BLaER1 (cell line): Measurements from ENCODE around the gene RNASE4.
A peak's percentile ranks its signal among the peaks of the same experiment; 100 is the strongest.
"Not testable (repeated sequence)": the region's sequence is repeated elsewhere in the genome, so short reads cannot be mapped to it uniquely, and the experiment has no call there.

Experiments
- H3K27ac ChIP-seq: shearing (Covaris generic); formaldehyde crosslinking; 2 replicates; pipeline ENCODE4 v1.8.1; 2022
- H3K27me3 ChIP-seq: shearing (Covaris generic); formaldehyde crosslinking; 2 replicates; pipeline ENCODE4 v1.8.1; 2022
- H3K36me3 ChIP-seq: shearing (Covaris generic); formaldehyde crosslinking; 2 replicates; pipeline ENCODE4 v1.8.1; 2022
- H3K4me1 ChIP-seq: shearing (Covaris generic); formaldehyde crosslinking; 2 replicates; pipeline ENCODE4 v1.8.1; 2022
- H3K4me2 ChIP-seq: shearing (Covaris generic); formaldehyde crosslinking; 2 replicates; pipeline ENCODE4 v1.8.1; 2022
- H3K4me3 ChIP-seq: shearing (Covaris generic); formaldehyde crosslinking; 2 replicates; pipeline ENCODE4 v1.8.1; 2022
- H3K9ac ChIP-seq: shearing (Covaris generic); formaldehyde crosslinking; 2 replicates; pipeline ENCODE4 v1.8.1; 2022
- H3K9me3 ChIP-seq: shearing (Covaris generic); formaldehyde crosslinking; 2 replicates; pipeline ENCODE4 v1.8.1; 2022
- H4K20me1 ChIP-seq: shearing (Covaris generic); formaldehyde crosslinking; 2 replicates; pipeline ENCODE4 v1.8.1; 2022
- Cebpa-rat ChIP-seq: shearing (Covaris generic); IDR thresholded peaks from 2 replicates; pipeline ENCODE4 v1.8.1; 2022

Gene RNASE4

DNA sequence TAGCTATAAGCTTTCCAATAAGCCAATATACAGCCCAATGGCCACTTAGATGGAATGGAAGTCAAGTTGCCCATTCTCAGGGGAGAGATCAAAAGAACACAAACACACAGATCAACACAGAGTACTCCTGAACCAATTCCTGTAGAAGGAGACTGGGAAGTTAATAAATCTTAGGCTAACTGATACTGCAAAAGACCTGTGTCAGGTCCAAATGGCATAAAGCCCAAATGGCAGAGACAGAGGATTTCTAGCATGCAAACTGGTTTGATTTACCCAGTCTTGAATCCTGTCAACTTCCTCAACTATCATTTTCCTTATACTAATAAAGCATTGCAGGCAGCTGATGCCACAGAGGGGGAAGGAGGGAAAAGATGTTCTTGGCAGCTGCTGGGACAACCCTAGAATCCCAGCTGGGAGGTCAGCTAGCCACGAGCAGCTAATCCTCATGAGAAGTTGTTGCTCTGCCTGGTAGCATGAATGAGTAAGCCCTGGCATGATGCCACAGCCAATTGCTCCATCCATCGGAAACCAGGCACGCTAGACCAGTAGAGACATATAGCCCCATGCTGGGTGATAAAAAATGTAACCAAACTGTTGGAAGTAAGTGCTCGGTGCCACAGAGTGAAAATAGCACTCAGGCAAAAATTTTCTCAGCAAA is 30.4 kb downstream of the RNASE4 start:
- no peak overlapping the region for H3K27ac ChIP-seq
- no peaks in the 10 kb centered on the region; the same call in 1 of the 2 replicates for H3K9me3 ChIP-seq
- no peak for TF ChIP-seq Cebpa-rat
- no peak overlapping the region for H3K4me3 ChIP-seq
- H3K4me1 ChIP-seq, result peaks cover 6% of the 10 kb centered on the region
- H3K9ac ChIP-seq, result no peak overlapping the region
- no peak overlapping the region for H3K4me2 ChIP-seq
- no peaks in the 10 kb centered on the region for H3K36me3 ChIP-seq
- no peaks in the 10 kb centered on the region for H3K27me3 ChIP-seq
- no peaks in the 10 kb centered on the region for H4K20me1 ChIP-seq

DNA sequence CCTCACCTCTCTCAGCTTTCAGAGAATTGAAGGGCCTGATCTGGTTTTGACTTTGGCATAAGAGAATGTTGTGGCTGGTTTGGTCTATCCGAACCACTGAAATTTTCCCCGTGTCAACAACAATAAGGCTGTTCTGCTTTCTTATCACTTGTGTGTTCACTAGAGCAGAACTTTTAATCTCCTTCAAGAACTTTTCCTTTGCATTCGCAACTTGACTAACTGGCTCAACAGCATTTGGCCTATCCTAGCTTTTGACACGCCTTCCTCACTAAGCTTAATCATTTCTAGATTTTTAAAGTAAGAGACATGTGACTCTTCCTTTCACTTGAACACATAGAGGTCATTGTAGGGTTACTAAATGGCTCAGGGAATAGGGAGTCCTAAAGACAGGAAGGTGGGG is 35.4 kb downstream of the RNASE4 start:
- TF ChIP-seq Cebpa-rat, result no peak
- H3K4me3 ChIP-seq, result no peak overlapping the region
- H3K27ac ChIP-seq, result no peak overlapping the region
- peak overlapping the region; percentile 34 for H3K4me2 ChIP-seq
- H3K9ac ChIP-seq, result no peak overlapping the region
- H3K36me3 ChIP-seq, result no peaks in the 10 kb centered on the region
- H3K9me3 ChIP-seq, result no peaks in the 10 kb centered on the region; the same call in 1 of the 2 replicates
- no peaks in the 10 kb centered on the region for H4K20me1 ChIP-seq
- H3K4me1 ChIP-seq, result peaks cover 10% of the 10 kb centered on the region
- no peaks in the 10 kb centered on the region for H3K27me3 ChIP-seq

- no peaks in the 10 kb centered on the region for H3K36me3 ChIP-seq
- no peaks in the 10 kb centered on the region; the same call in 1 of the 2 replicates for H3K9me3 ChIP-seq
- no peak for TF ChIP-seq Cebpa-rat
- no peaks in the 10 kb centered on the region for H3K27me3 ChIP-seq
- H3K4me1 ChIP-seq, result peaks cover 10% of the 10 kb centered on the region
- H3K9ac ChIP-seq, result no peak overlapping the region
- H4K20me1 ChIP-seq, result no peaks in the 10 kb centered on the region
- H3K4me2 ChIP-seq, result no peak overlapping the region
- H3K27ac ChIP-seq, result no peak overlapping the region
- H3K4me3 ChIP-seq, result no peak overlapping the region
Measured at GRCh38 chr14:20720741-20721140, 36.4 kb downstream of the RNASE4 start.

DNA sequence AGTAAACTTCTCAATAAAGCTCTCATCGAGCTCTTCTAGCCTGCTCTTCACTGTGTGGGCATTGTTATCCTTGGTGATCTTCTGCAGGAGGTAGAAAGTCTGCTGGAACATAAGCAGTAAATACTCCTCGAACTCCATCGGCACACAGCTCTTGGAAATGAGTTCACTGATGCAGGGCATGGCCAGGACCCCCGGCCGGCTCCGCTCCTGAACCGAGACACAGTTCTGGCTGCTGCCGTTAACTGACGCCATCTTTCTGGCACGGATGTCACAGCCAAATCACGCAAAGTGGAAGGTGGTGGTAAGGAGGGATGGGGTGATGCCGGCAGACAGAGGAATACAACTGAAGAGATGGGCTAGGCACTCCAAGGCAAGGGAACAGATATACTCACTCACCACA is 37.7 kb downstream of the RNASE4 start:
- no peak overlapping the region for H3K4me3 ChIP-seq
- no peaks in the 10 kb centered on the region for H3K9me3 ChIP-seq
- H3K4me1 ChIP-seq, result peaks cover 10% of the 10 kb centered on the region
- H3K27me3 ChIP-seq, result no peaks in the 10 kb centered on the region
- no peak overlapping the region for H3K4me2 ChIP-seq
- no peak overlapping the region for H3K9ac ChIP-seq
- no peak for TF ChIP-seq Cebpa-rat
- no peaks in the 10 kb centered on the region for H4K20me1 ChIP-seq
- H3K36me3 ChIP-seq, result no peaks in the 10 kb centered on the region
- no peak overlapping the region for H3K27ac ChIP-seq

- H3K4me3 ChIP-seq, result no peak overlapping the region
- H3K4me1 ChIP-seq, result peaks cover 10% of the 10 kb centered on the region
- H4K20me1 ChIP-seq, result no peaks in the 10 kb centered on the region
- H3K27ac ChIP-seq, result no peak overlapping the region
- no peak overlapping the region for H3K4me2 ChIP-seq
- TF ChIP-seq Cebpa-rat, result no peak
- no peaks in the 10 kb centered on the region for H3K27me3 ChIP-seq
- no peak overlapping the region for H3K9ac ChIP-seq
- H3K9me3 ChIP-seq, result no peaks in the 10 kb centered on the region
- no peaks in the 10 kb centered on the region for H3K36me3 ChIP-seq
Measured at GRCh38 chr14:20723488-20723887, 39.1 kb downstream of the RNASE4 start.

GRCh38 chr14:20726121-20726520 is 41.8 kb downstream of the RNASE4 start:
- not testable (repeated sequence) for H3K9ac ChIP-seq, H3K27me3 ChIP-seq, H4K20me1 ChIP-seq, H3K4me3 ChIP-seq, H3K36me3 ChIP-seq, H3K4me2 ChIP-seq, H3K9me3 ChIP-seq, H3K4me1 ChIP-seq, H3K27ac ChIP-seq

- no peak overlapping the region for H3K27ac ChIP-seq
- TF ChIP-seq Cebpa-rat, result no peak
- no peak overlapping the region for H3K4me2 ChIP-seq
- H3K4me1 ChIP-seq, result no peaks in the 10 kb centered on the region
- no peak overlapping the region for H3K9ac ChIP-seq
- no peaks in the 10 kb centered on the region for H3K36me3 ChIP-seq
- no peaks in the 10 kb centered on the region for H3K9me3 ChIP-seq
- H4K20me1 ChIP-seq, result no peaks in the 10 kb centered on the region
- H3K27me3 ChIP-seq, result no peaks in the 10 kb centered on the region
- no peak overlapping the region for H3K4me3 ChIP-seq
Measured at GRCh38 chr14:20726531-20726930, 42.2 kb downstream of the RNASE4 start.

DNA sequence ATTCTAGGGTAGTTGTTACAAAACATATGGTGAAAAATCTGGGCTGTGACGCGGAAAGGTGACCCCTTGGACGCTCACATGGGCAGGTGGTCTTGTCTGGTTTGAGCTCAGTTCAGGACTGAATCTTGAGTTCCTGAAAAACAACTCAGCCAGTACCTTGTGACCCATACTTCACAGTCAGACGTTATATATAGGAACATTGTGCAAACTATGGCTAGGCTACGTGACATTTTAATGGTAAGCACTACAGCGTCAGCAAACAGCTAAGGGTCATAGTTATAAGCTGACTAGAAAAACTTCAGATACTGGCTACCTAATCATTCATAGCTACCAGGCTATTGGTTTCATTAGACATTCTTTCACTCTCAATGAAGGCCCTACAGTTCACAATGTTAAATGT is 46.5 kb downstream of the RNASE4 start:
- TF ChIP-seq Cebpa-rat, result no peak
- no peak overlapping the region for H3K4me2 ChIP-seq
- no peaks in the 10 kb centered on the region for H3K36me3 ChIP-seq

DNA sequence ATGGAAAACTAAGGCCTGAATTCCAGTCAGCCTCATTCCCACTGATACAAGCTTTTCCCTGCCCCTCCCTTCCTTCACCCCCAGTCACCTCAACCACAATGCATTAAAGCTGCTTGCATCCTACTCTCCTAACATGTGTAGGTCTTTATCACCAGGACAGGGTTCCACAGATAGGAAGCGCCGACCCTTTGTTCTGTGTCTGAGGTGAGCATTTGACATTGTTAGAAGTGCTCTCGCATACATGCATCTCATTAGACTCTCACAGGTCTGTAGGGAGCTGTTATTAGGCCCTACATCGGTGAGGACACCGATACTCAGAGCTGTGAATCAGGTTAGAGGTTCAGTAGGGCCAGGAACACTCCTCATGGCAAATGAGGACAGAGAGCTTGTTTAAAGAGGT is 48.1 kb downstream of the RNASE4 start:
- no peak for TF ChIP-seq Cebpa-rat
- Histone ChIP-seq H3K9ac (no peak overlapping the region), H3K27me3 (no peaks in the 10 kb centered on the region), H3K4me1 (no peaks in the 10 kb centered on the region), H3K9me3 (no peaks in the 10 kb centered on the region), H3K4me2 (no peak overlapping the region), H4K20me1 (no peaks in the 10 kb centered on the region), H3K4me3 (no peak overlapping the region), H3K36me3 (no peaks in the 10 kb centered on the region), H3K27ac (no peak overlapping the region)

More for the DNA sequence above, 46.5 kb downstream of the RNASE4 start:
- Histone ChIP-seq H3K9me3 (no peaks in the 10 kb centered on the region), H3K4me1 (no peaks in the 10 kb centered on the region), H4K20me1 (no peaks in the 10 kb centered on the region), H3K27me3 (no peaks in the 10 kb centered on the region), H3K4me3 (no peak overlapping the region), H3K9ac (no peak overlapping the region), H3K27ac (no peak overlapping the region)

DNA sequence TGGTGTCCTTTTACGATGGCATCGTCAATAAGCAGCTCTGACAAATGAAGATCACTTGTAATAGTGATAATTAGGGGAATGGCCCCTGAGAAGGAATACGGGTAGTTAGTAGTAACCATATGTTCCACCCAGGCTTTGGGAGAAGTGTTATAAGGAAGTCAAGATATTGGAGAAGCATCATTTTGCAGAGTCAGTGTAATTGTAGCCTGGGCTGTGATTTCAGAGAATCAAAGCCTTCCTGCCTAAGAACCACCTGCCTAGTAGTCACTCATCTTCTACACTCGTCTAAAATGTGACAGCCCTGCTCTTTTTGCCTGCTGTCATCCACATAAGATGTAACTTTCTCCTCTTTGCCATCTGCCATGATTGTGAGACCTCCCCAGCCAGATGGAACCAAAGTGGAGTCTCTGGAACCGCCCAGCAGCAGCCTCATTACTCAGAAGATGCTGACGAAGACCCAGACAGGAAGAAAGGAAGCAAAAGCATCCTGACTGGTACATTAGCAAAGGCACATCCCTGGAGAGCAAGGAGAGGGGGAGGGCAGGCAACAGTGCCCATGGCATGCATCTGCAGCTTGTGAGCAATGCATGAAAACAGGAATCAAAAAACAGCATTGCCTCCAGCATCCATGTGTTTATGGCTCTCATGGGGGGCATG is 48.7 kb downstream of the RNASE4 start:
- Histone ChIP-seq H3K9me3 (no peaks in the 10 kb centered on the region), H3K4me1 (no peaks in the 10 kb centered on the region)

More for the DNA sequence above, 48.7 kb downstream of the RNASE4 start:
- TF ChIP-seq Cebpa-rat, result no peak
- Histone ChIP-seq H4K20me1 (no peaks in the 10 kb centered on the region), H3K27me3 (no peaks in the 10 kb centered on the region), H3K36me3 (no peaks in the 10 kb centered on the region), H3K4me2 (no peak overlapping the region), H3K9ac (no peak overlapping the region), H3K27ac (no peak overlapping the region), H3K4me3 (no peak overlapping the region)
